Stimulated activated naive B cell treated with anti-CD40 and anti-IgM and Interleukin-4, amounts not matched to agents 10 μg/mL and 1 μg/mL and 100 μg/mL, for 72 hours (primary cell): ENCODE results near the gene SDR39U1.
"Not testable (repeated sequence)": the region's sequence is repeated elsewhere in the genome, so short reads cannot be mapped to it uniquely, and the experiment has no call there.

Experiments
- ATAC-seq, 2 donors: fragments of 150-1000 bp; cut with Tn5 transposase; replicated peaks; 2 replicates each; pipeline ENCODE4 v1.10.0; 2021; ENCODE audit warnings: moderate library complexity in 1 of 2
- DNase-seq: peaks from one replicate; pipeline ENCODE4 v3.0.0; 2021
- H3K27ac Mint-ChIP-seq: one replicate; pipeline ENCODE4 v1.8.0; 2022; ENCODE audit warnings: mild to moderate bottlenecking, mixed read lengths
- H3K27me3 Mint-ChIP-seq, 2 donors: one replicate each; pipeline ENCODE4 v1.8.0; 2022; ENCODE audit warnings: mixed read lengths in 2 of 2
- H3K36me3 Mint-ChIP-seq, 2 donors: one replicate each; pipeline ENCODE4 v1.8.0; 2022; ENCODE audit warnings: mixed read lengths in 2 of 2, mild to moderate bottlenecking in 1 of 2
- H3K4me1 Mint-ChIP-seq, 2 donors: one replicate each; pipeline ENCODE4 v1.8.0; 2022; ENCODE audit warnings: mixed read lengths in 2 of 2, mild to moderate bottlenecking in 1 of 2
- H3K4me3 Mint-ChIP-seq, 2 donors: one replicate each; pipeline ENCODE4 v1.8.0; 2022; ENCODE audit warnings: mild to moderate bottlenecking in 2 of 2, mixed read lengths in 2 of 2, moderate library complexity in 1 of 2
- H3K9me3 Mint-ChIP-seq, 2 donors: one replicate each; pipeline ENCODE4 v1.8.0; 2022; ENCODE audit warnings: mixed read lengths in 2 of 2, mild to moderate bottlenecking in 1 of 2

Gene SDR39U1

GRCh38 chr14:24463017-24463883 is 20.7 kb upstream of the SDR39U1 start:
- no peak for DNase-seq
- Mint-ChIP-seq H3K4me1 (peaks cover 2 to 15% of the 10 kb centered on the region in 2 donors), H3K27ac (no peak overlapping the region), H3K9me3 (no peaks in the 10 kb centered on the region), H3K36me3 (peaks cover 6 to 8% of the 10 kb centered on the region in 2 donors), H3K27me3 (no peaks in the 10 kb centered on the region), H3K4me3 (no peak overlapping the region)
- peak in 1 of 2 donors; percentile 51 for ATAC-seq

- Mint-ChIP-seq H3K27me3 (no peaks in the 10 kb centered on the region), H3K36me3 (peaks cover 9 to 15% of the 10 kb centered on the region in 2 donors), H3K4me1 (peaks cover 2 to 15% of the 10 kb centered on the region in 2 donors), H3K27ac (no peak overlapping the region), H3K4me3 (no peak overlapping the region), H3K9me3 (no peaks in the 10 kb centered on the region)
- DNase-seq (no peak), ATAC-seq (no peak)
Observed at GRCh38 chr14:24461336-24461735, 18.8 kb upstream of the SDR39U1 start.

GRCh38 chr14:24459331-24459730 is 16.8 kb upstream of the SDR39U1 start:
- DNase-seq = no peak
- H3K4me3 Mint-ChIP-seq = no peak overlapping the region
- no peaks in the 10 kb centered on the region for H3K9me3 Mint-ChIP-seq

GRCh38 chr14:24458736-24459135 is 16.2 kb upstream of the SDR39U1 start:
- Mint-ChIP-seq H3K4me1 (peaks cover 0 to 9% of the 10 kb centered on the region in 2 donors), H3K27me3 (no peaks in the 10 kb centered on the region), H3K4me3 (no peak overlapping the region), H3K27ac (no peak overlapping the region), H3K36me3 (peaks cover 15 to 18% of the 10 kb centered on the region in 2 donors), H3K9me3 (peaks cover 3 to 5% of the 10 kb centered on the region in 2 donors)
- ATAC-seq (no peak), DNase-seq (no peak)

More at GRCh38 chr14:24459331-24459730, 16.8 kb upstream of the SDR39U1 start:
- Mint-ChIP-seq H3K36me3 (peaks cover 10 to 13% of the 10 kb centered on the region in 2 donors), H3K27ac (no peak overlapping the region), H3K27me3 (no peaks in the 10 kb centered on the region), H3K4me1 (peaks cover 0 to 12% of the 10 kb centered on the region in 2 donors)
- ATAC-seq = no peak

- Mint-ChIP-seq H3K9me3 (peaks cover 5 to 7% of the 10 kb centered on the region in 2 donors), H3K4me1 (no peaks in the 10 kb centered on the region), H3K27ac (no peak overlapping the region), H3K36me3 (peaks cover 26 to 31% of the 10 kb centered on the region in 2 donors), H3K4me3 (no peak overlapping the region), H3K27me3 (peaks cover 0 to 5% of the 10 kb centered on the region in 2 donors)
- no peak for DNase-seq
- no peak for ATAC-seq
Observed at GRCh38 chr14:24456980-24457379, 14.4 kb upstream of the SDR39U1 start.

GRCh38 chr14:24450828-24451227 is 8.3 kb upstream of the SDR39U1 start:
- not testable (repeated sequence) for H3K4me1 Mint-ChIP-seq, H3K4me3 Mint-ChIP-seq, H3K27me3 Mint-ChIP-seq, ATAC-seq, H3K27ac Mint-ChIP-seq, DNase-seq
- Mint-ChIP-seq H3K9me3 (peaks cover 5 to 10% of the 10 kb centered on the region in 2 donors), H3K36me3 (peaks cover 33 to 40% of the 10 kb centered on the region in 2 donors)

GRCh38 chr14:24443053-24443665 is 583 bp upstream of the SDR39U1 start:
- Mint-ChIP-seq H3K4me1 (peaks cover 22 to 37% of the 10 kb centered on the region in 2 donors), H3K9me3 (peaks cover 0 to 4% of the 10 kb centered on the region in 2 donors), H3K4me3 (peak overlapping the region; percentile 91 to 95), H3K27me3 (no peaks in the 10 kb centered on the region), H3K27ac (peak overlapping the region; percentile 99), H3K36me3 (peaks cover 23 to 58% of the 10 kb centered on the region in 2 donors)
- DNase-seq = no peak
- ATAC-seq = no peak

GRCh38 chr14:24441904-24442239 is 704 bp downstream of the SDR39U1 start:
- no peak for DNase-seq
- H3K27ac Mint-ChIP-seq = peak overlapping the region; percentile 99
- peaks cover 30 to 50% of the 10 kb centered on the region in 2 donors for H3K4me1 Mint-ChIP-seq
- peaks cover 30 to 68% of the 10 kb centered on the region in 2 donors for H3K36me3 Mint-ChIP-seq
- H3K4me3 Mint-ChIP-seq = peak overlapping the region; percentile 91 to 95
- ATAC-seq = no peak
- peaks cover 0 to 4% of the 10 kb centered on the region in 2 donors for H3K9me3 Mint-ChIP-seq
- H3K27me3 Mint-ChIP-seq = no peaks in the 10 kb centered on the region

- H3K36me3 Mint-ChIP-seq = peaks cover 28 to 70% of the 10 kb centered on the region in 2 donors
Observed at GRCh38 chr14:24441485-24441884, 1.1 kb downstream of the SDR39U1 start.

GRCh38 chr14:24440606-24441399 is 1.8 kb downstream of the SDR39U1 start:
- no peak for DNase-seq
- Mint-ChIP-seq H3K9me3 (peaks cover 0 to 3% of the 10 kb centered on the region in 2 donors), H3K27me3 (no peaks in the 10 kb centered on the region), H3K4me1 (peaks cover 39 to 60% of the 10 kb centered on the region in 2 donors), H3K4me3 (peak overlapping the region in 1 of 2 donors; percentile 95), H3K36me3 (peaks cover 30 to 70% of the 10 kb centered on the region in 2 donors), H3K27ac (peak overlapping the region; percentile 99)
- ATAC-seq = no peak

More at GRCh38 chr14:24441485-24441884, 1.1 kb downstream of the SDR39U1 start:
- H3K4me3 Mint-ChIP-seq = peak overlapping the region; percentile 91 to 95
- H3K27ac Mint-ChIP-seq = peak overlapping the region; percentile 99
- peaks cover 33 to 54% of the 10 kb centered on the region in 2 donors for H3K4me1 Mint-ChIP-seq
- no peak for ATAC-seq
- no peak for DNase-seq
- no peaks in the 10 kb centered on the region for H3K27me3 Mint-ChIP-seq
- peaks cover 0 to 4% of the 10 kb centered on the region in 2 donors for H3K9me3 Mint-ChIP-seq

GRCh38 chr14:24439830-24440605 is 2.6 kb downstream of the SDR39U1 start:
- H3K4me3 Mint-ChIP-seq = no peak overlapping the region
- DNase-seq = no peak
- H3K27ac Mint-ChIP-seq = peak overlapping the region; percentile 0
- no peaks in the 10 kb centered on the region for H3K27me3 Mint-ChIP-seq
- no peak for ATAC-seq
- peaks cover 35 to 74% of the 10 kb centered on the region in 2 donors for H3K36me3 Mint-ChIP-seq
- H3K4me1 Mint-ChIP-seq = peaks cover 47 to 68% of the 10 kb centered on the region in 2 donors
- peaks cover 0 to 1% of the 10 kb centered on the region in 2 donors for H3K9me3 Mint-ChIP-seq

- Mint-ChIP-seq H3K36me3 (peaks cover 38 to 76% of the 10 kb centered on the region in 2 donors), H3K4me3 (no peak overlapping the region)
Observed at GRCh38 chr14:24439257-24439656, 3.3 kb downstream of the SDR39U1 start.

More at GRCh38 chr14:24439257-24439656, 3.3 kb downstream of the SDR39U1 start:
- H3K9me3 Mint-ChIP-seq = no peaks in the 10 kb centered on the region
- DNase-seq (no peak), ATAC-seq (no peak)
- H3K4me1 Mint-ChIP-seq = peaks cover 52 to 75% of the 10 kb centered on the region in 2 donors
- H3K27me3 Mint-ChIP-seq = no peaks in the 10 kb centered on the region
- peak overlapping the region; percentile 11 for H3K27ac Mint-ChIP-seq
